ENCODE data around the gene REV3L.

DNA sequence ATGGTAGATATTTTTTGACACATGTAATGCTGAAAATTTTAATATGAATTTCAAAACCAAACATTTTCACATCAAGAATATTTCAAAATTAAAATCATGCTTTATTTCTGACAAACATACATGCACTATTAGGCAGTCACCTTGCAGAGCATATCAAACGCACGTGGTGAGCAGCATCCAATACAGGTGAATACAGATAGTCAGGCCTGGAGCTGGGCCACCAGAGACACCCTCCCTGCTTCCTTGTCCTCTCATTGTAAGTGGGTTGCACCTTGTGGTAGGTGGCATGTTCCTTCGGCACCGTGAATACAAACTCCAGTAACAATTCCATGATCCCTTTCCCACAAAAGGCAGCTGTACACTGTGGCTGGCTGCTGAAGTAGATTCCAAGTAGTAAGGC is 8.9 kb downstream of the REV3L start:
- TF ChIP-seq, protein P1, sequence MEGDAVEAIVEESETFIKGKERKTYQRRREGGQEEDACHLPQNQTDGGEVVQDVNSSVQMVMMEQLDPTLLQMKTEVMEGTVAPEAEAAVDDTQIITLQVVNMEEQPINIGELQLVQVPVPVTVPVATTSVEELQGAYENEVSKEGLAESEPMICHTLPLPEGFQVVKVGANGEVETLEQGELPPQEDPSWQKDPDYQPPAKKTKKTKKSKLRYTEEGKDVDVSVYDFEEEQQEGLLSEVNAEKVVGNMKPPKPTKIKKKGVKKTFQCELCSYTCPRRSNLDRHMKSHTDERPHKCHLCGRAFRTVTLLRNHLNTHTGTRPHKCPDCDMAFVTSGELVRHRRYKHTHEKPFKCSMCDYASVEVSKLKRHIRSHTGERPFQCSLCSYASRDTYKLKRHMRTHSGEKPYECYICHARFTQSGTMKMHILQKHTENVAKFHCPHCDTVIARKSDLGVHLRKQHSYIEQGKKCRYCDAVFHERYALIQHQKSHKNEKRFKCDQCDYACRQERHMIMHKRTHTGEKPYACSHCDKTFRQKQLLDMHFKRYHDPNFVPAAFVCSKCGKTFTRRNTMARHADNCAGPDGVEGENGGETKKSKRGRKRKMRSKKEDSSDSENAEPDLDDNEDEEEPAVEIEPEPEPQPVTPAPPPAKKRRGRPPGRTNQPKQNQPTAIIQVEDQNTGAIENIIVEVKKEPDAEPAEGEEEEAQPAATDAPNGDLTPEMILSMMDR (conservative IDR thresholded peaks at IDR 0.05; ENCODE audit: low read length), result no peak
- no peak for TF ChIP-seq EZH2phosphoT487 (IDR thresholded peaks at IDR 0.05; ENCODE audit: borderline replicate concordance)

All from Loucy (cell line).